GM18498 (cell line): ENCODE data around the gene TAAR5.
"Not testable (repeated sequence)": the region's sequence is repeated elsewhere in the genome, so short reads cannot be mapped to it uniquely, and the experiment has no call there.

Experiments used
- ATAC-seq: cut with Tn5 transposase; IDR thresholded peaks from one replicate; pipeline ENCODE4 v1.9.1; 2021; ENCODE audit warnings: mild to moderate bottlenecking, moderate library complexity; ENCODE audit not compliant: unreplicated experiment

The TAAR5 gene

DNA sequence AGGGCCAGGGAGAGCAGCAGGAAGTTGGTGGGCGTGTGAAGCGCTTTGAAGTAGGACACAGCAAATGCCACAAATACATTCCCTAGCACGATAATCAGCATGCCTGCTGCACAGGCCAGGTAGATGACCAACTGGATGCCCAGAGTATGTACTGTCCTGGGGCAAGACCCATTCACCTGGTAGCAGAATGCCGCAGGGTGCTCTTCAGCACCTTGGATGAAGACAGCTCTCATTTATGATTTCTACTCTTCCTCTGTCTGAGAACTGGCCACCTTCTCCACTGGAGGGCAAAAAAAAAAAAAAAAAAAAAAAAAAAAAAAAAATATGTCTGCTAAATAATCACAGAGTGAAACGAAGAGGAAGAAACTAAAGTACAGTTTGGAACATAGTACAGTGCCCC lies at the start of gene TAAR5:
Gene TAAR5, minus strand, starts transcription at position 288 of the 400 bp plus-strand sequence. Its CDS starts 55 bp downstream, at position 233.
- no peak for ATAC-seq

DNA sequence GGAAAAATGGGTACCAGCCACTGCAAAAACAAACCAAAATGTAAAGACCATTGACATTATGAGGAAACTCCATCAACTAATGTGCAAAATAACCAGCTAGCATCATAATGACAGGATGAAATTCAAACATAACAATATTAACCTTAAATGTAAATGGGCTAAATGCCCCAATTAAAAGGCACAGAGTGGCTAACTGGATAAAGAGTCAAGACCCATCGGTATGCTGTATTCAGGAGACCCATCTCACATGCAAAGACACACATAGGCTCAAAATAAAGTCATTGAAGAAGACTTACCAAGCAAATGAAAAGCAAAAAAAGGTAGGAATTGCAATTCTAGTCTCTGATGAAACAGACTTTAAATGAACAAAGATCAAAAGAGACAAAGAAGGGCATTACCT lies 47.6 kb upstream of the TAAR5 start:
- not testable (repeated sequence) for ATAC-seq

DNA sequence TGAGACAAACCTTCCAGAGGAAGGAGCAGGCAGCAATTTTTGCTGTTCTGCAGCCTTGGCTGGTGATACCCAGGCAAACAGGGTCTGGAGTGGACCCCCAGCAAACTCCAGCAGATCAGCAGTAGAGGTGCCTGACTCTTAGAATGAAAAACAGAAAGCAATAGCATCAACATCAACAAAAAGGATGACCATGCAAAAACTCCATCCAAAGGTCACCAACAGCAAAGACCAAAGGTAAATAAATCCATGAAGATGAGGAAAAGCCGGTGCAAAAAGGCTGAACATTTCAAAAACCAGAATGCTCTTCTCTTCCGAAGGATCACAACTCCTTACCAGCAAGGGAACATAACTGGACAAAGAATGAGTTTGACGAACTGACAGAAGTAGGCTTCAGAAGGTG lies 46.4 kb upstream of the TAAR5 start:
- not testable (repeated sequence) for ATAC-seq

- not testable (repeated sequence) for ATAC-seq
Measured at GRCh38 chr6:132635288-132635687, 45.7 kb upstream of the TAAR5 start.

DNA sequence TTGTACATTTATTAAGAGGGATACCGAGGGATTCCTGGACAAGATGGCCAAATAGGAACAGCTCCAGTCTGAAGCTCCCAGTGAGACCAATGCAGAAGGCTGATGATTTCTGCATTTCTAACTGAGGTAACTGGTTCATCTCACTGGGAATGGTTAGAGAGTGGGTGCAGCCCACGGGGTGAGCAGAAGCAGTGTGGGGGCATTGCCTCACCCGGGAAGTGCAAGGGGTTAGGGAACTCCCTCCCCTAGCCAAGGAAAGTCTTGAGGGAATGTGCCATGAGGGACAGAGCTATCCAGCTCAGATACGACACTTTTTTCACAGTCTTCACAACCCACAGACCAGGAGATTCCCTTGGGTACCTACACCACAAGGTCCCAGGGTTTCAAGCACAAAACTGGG lies 45.3 kb upstream of the TAAR5 start:
- ATAC-seq: no peak

GRCh38 chr6:132633362-132633761 lies 43.8 kb upstream of the TAAR5 start:
- ATAC-seq: no peak

DNA sequence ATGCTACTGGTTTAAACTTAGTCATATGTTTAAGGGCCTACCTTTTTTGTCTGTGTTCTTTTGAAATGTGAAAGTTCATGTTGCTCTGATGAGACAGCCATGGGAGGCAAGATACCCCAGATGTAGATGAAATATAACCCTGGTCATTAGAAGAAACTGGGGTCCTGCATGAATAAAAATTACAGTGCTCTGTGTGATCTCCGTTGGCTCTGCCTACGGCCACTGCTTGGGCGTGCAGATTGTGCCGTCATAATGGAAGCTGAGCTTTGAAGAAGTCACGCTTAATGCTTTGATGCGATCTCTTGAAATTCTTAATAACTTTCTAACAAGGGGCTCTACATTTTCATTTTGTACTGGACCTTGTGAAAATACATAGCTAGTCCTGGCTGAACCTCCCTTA lies 34.6 kb upstream of the TAAR5 start, which contains the start of gene TAAR2:
Gene TAAR2, minus strand, starts transcription at position 101 of the 400 bp plus-strand sequence. Its CDS starts 0 bp downstream, at position 101.
- ATAC-seq: no peak

GRCh38 chr6:132623106-132623845 lies 33.7 kb upstream of the TAAR5 start:
- ATAC-seq: no peak

DNA sequence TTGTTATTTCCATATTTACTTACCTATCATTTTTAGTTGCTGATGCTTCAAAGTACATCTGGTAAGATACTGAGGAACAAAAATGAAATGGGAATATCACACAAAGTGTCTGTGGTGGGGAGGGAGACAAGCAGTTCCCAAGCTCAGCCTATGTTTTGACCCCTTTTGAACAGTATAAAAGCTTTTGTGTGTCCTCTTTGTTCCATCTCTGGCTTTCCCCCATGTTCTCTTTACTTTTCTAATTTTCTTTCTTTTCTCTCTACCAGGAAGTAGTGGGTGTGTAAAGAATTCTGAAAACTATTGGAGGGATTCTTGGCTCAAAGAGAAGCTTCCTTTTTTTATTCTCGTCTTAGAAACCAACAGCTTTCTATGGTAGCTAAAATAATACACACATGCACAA lies 27.1 kb upstream of the TAAR5 start:
- no peak for ATAC-seq

DNA sequence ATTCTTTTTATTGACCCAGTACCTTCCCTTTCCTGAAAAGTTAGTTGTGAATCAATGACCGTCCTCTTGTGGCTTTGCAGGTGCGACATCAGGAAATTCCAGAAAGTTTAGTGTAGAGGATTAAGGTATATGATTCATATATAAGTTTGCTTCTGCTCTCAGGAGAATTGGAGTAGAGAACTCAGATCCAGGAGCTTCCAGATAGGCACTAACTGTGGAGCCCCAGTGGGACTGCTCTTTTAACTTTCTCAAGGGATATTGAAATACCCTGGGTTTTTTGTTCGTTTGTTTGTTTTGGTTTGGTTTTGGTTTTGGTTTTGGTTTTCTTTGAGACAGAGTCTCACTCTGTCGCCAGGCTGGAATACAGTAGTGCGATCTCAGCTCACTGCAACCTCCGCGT lies 25.0 kb upstream of the TAAR5 start:
- ATAC-seq: no peak

GRCh38 chr6:132612449-132613108 lies 23.0 kb upstream of the TAAR5 start:
- ATAC-seq: no peak

DNA sequence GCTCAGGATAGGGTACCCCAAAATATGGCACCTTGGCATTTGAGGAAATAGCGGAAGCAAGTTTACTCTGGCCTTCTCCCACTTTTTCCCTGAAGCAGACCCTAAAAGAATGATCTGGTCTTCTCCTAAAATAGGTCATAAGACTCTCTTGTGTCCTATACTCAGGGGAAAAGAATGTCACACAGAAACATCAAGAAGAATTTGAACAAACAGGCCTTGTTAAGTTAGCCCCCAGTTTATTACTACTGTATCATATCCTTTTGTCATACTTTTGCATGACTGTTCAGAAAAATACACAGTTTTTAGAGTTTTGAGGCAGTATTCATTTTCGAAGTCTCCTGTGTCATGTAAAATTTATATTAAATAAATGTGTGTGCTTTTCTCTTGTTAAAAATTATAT lies 22.1 kb upstream of the TAAR5 start:
- no peak for ATAC-seq

DNA sequence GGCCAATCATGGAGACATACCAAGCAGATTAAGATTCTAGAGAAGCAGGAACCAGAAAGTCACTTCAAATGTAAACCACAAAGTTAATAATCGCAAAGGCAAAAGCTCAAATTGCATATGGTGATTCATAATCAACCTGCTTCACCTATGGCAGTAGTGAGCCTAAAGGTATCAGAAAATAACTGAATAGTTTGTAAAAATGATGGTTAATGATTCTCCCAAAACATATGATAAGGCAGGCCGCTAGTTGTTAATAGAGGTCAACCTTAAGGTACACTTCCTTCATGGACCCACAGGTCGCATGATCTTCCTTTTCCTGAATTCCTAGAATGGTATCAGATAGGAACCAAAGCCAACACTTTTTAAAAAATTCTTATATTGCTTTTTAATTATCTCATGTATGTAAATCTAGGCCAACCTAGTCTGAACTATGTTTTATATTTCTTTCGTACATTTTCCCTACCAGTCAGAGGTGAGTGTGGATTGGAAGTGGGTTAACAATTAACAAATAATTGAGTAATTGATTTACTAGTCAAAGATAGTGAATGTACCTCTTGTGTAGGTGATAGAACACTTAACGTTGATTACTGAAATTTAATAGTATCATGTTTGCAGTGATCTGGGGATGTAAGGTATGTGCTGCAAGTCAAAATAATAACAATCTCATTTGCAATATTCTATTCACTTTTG lies 18.1 kb upstream of the TAAR5 start:
- ATAC-seq: no peak

GRCh38 chr6:132604635-132605152 lies 15.2 kb upstream of the TAAR5 start:
- no peak for ATAC-seq

GRCh38 chr6:132600900-132601299 lies 11.4 kb upstream of the TAAR5 start:
- ATAC-seq: not testable (repeated sequence)

DNA sequence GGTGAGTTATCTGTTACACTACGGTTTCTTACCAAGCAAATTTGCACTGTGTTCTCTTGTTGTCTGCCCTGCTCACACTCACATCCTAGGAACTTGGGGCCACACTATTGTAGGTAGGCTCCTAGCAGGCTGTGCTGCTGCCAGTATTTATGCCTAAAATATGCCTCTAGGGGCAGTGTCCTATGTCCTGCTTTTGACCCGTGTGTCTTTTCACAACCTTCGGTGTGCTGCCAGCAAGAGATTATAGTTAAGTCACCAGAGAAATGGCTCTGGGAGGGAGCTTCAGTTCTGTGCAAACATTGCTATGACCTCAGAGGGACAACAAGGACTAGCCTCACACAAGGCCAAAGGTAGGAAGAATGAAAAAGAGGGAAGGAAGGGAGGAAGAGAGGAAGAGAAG lies 8.9 kb upstream of the TAAR5 start:
- ATAC-seq: peak; percentile 82

GRCh38 chr6:132596201-132596600 lies 6.7 kb upstream of the TAAR5 start:
- ATAC-seq: no peak

DNA sequence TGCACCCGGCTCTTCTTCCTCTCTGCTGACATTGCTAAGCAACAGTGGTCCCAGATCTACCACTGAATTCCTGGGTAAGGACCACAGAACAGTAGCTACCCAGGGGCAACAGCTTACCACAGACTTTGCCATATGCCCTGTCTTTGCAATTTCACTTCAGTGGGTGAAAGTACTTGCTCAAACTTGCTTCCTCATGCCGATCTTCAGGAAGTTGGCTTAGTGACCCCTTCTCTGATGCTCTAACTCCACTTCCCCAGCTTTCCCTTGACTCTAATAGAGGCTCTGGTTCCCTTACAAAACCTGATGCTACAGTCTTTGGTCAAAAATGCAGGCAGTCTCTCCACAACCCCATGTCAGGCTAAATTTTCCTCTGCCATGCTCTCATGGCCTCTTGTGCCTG lies 3.3 kb upstream of the TAAR5 start:
- no peak for ATAC-seq

DNA sequence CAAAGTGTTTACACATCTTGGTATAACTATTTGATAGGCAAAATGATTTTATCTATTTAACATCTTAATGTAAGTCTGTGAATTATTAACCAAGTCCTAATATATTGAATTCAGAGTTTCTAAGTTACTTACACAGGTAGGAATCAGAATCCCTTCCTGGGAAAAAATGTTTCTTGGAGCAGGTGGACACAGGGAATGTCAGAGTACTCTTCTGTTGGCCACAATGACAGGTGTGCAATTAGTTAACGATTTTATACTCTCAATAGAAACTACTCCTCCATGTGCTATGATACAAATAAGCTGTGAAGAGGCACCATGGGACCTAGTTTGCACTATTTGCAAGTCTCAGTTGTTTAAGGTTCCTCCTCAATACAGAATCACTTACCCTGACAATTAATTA lies 821 bp upstream of the TAAR5 start:
- ATAC-seq: no peak

GRCh38 chr6:132587424-132587823 lies 2.1 kb downstream of the TAAR5 start:
- ATAC-seq: no peak

- ATAC-seq: no peak
Measured at GRCh38 chr6:132584698-132585097, 4.8 kb downstream of the TAAR5 start.

GRCh38 chr6:132571774-132572173 lies 17.8 kb downstream of the TAAR5 start:
- ATAC-seq: no peak
